ENCODE data around the gene CFAP65.

The CFAP65 gene

GRCh38 chr2:218975060-218975777, 66.1 kb downstream of the CFAP65 start:
- no peak for DNase-seq (ENCODE audit: low read depth)
- no peak overlapping the region for H3K4me3 ChIP-seq (ENCODE audit: low read depth, low read length)
- TF ChIP-seq, protein P1, sequence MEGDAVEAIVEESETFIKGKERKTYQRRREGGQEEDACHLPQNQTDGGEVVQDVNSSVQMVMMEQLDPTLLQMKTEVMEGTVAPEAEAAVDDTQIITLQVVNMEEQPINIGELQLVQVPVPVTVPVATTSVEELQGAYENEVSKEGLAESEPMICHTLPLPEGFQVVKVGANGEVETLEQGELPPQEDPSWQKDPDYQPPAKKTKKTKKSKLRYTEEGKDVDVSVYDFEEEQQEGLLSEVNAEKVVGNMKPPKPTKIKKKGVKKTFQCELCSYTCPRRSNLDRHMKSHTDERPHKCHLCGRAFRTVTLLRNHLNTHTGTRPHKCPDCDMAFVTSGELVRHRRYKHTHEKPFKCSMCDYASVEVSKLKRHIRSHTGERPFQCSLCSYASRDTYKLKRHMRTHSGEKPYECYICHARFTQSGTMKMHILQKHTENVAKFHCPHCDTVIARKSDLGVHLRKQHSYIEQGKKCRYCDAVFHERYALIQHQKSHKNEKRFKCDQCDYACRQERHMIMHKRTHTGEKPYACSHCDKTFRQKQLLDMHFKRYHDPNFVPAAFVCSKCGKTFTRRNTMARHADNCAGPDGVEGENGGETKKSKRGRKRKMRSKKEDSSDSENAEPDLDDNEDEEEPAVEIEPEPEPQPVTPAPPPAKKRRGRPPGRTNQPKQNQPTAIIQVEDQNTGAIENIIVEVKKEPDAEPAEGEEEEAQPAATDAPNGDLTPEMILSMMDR (IDR thresholded peaks at IDR 0.05; ENCODE audit: low read depth, low read length, missing control alignments), result no peak

- no peak overlapping the region for H3K4me3 ChIP-seq (ENCODE audit: low read depth, low read length)
- no peak for DNase-seq (ENCODE audit: low read depth)
- TF ChIP-seq, protein P1 (IDR thresholded peaks at IDR 0.05; ENCODE audit: low read depth, low read length, missing control alignments), result no peak
These were observed 70.4 kb downstream of the CFAP65 start for GRCh38 chr2:218970894-218971293.

DNA sequence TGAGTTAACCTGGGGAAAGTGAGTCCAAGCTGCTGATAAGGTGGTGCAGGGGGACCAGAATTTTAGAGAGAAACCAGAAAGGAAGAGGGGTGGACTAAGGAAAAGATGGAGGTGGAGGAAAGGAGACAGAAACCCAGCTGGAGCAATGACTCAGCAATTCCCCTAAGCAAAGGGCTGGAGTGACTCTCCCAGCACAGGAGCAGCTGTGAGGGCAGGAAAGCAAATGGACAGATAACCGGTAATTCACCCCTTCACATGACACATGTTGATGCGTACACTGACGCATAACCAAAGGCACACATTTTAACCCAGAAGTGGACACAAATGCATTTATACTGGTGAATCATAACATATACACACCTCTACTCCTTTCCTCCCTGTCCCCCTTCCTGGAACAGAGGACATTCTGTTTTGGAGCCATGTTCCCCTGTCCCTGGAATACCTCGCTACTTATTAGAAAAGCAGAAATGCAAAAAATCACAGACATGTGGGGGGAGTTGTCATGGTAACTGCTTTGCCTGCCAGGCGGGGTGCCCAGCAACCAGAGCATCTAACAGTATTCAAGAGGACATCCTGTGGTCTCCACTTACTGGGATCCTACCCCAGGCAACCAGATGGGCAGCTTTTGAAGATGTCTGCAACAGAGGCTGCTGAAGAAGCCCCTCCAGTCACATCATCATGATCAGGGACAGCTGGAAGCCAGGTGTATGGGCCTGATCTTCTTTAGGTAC, 77.1 kb downstream of the CFAP65 start:
- TF ChIP-seq, protein P1 (IDR thresholded peaks at IDR 0.05; ENCODE audit: low read depth, low read length, missing control alignments), result no peak
- no peak overlapping the region for H3K4me3 ChIP-seq (ENCODE audit: low read depth, low read length)
- DNase-seq (ENCODE audit: low read depth), result no peak

GRCh38 chr2:218963601-218964000, 77.7 kb downstream of the CFAP65 start:
- no peak for DNase-seq (ENCODE audit: low read depth)
- H3K4me3 ChIP-seq (ENCODE audit: low read depth, low read length), result no peak overlapping the region
- TF ChIP-seq, protein P1 (IDR thresholded peaks at IDR 0.05; ENCODE audit: low read depth, low read length, missing control alignments), result no peak

GRCh38 chr2:218962859-218963492, 78.3 kb downstream of the CFAP65 start:
- no peak for DNase-seq (ENCODE audit: low read depth)
- TF ChIP-seq, protein P1 (IDR thresholded peaks at IDR 0.05; ENCODE audit: low read depth, low read length, missing control alignments), result no peak
- no peak overlapping the region for H3K4me3 ChIP-seq (ENCODE audit: low read depth, low read length)

DNA sequence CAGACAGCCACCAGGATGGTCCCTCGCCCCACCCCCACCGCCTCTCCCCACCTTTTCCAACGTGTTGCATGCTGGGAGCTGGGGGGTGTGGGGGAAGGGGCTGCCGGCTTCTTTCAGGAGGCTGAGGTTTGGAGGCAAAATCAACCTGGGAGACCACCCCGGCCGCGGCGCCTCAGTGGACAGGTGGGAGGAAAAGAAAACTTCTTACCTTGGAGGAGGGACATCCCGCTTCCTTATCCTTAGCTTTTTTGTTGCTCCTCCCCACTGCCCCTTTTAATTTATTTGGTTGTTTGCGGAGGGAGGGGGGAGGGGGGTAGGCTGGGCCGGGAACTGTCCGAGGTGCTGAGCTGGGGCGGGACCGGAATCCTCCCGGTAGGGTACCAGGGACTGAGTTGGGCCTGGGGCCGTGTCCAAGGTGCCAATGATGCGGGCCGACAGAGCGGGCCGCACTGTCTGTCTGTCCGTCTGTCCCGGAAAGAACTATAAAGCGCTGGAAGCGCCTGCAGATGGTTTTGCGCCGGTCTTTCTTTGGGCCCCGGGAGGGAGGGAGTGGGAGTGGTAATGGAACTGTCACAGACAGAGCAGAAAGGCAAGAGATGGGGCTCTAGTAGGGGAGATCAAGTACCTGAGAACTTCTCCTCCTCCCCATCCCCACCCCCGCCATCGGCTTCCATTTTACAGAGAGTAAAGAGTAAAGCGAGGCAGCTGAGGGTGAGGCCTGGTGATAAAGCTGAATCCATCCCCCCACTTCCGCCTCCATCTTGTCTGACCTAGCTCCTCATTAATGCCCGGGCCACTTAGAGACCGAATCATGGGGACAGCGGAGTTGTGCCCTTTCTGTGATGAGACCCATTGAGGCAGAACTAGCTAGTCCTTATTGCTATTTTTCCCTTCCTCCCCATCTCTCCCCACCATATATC, 79.4 kb downstream of the CFAP65 start:
- TF ChIP-seq, protein P1 (IDR thresholded peaks at IDR 0.05; ENCODE audit: low read depth, low read length, missing control alignments), result no peak

More for the DNA sequence above, 79.4 kb downstream of the CFAP65 start:
- no peak for DNase-seq (ENCODE audit: low read depth)
- H3K4me3 ChIP-seq (ENCODE audit: low read depth, low read length), result no peak overlapping the region
